HG03558 (cell line): ENCODE data around the gene ANKRD12.
"Not testable (repeated sequence)": the region's sequence is repeated elsewhere in the genome, so short reads cannot be mapped to it uniquely, and the experiment has no call there.

Source experiments
- ATAC-seq: cut with Tn5 transposase; IDR thresholded peaks from one replicate; pipeline ENCODE4 v1.9.1; 2021; ENCODE audit warnings: moderate number of reproducible peaks; ENCODE audit not compliant: unreplicated experiment; ENCODE audit errors: extremely low read depth

Gene ANKRD12

DNA sequence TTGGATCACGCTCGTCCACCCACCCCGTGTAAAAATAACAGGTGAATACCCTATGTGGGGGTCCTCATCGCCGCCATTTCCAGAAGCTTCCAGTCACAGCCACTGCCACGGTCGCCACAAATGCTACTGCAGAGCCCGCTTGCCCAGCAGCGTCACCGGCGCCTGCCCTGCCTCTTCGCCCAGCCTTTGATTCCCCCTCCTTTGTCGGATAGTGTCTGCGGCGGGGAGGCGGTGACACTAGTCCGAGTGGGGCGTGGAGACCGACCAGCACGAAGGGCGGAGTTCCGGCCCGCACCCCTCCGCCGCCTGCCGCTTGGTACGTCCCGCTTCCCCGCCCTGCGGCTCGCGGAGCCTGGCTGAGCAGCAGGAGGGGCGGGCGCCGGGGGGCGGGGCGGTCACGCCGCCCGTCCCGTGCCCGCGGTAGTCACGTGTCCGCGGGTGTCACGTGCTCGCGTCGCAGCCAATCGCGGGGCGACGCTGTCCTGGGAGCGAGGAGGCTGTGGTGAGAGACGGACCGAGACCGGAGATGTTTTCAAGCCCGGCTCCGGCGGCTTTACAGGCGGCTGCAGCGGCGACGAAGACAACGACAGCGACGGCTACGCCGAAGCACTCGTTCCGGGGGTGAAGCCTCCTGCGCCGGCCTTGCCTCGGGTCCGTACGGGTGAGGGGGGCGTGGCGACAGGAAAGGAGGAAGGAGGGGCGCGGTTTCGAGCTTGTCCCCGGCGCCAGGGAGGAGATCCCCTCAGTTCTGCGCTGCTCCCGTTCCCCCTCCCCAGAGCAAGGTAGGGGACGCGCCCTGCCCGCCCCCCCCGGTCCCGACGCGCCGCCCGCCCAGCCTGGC is at the start of gene ANKRD12:
Gene ANKRD12 (plus strand): TSS at position 467 of the 841 bp plus-strand sequence. CDS start 45,652 bp downstream, outside the sequence.
- peak; percentile 49 for ATAC-seq

DNA sequence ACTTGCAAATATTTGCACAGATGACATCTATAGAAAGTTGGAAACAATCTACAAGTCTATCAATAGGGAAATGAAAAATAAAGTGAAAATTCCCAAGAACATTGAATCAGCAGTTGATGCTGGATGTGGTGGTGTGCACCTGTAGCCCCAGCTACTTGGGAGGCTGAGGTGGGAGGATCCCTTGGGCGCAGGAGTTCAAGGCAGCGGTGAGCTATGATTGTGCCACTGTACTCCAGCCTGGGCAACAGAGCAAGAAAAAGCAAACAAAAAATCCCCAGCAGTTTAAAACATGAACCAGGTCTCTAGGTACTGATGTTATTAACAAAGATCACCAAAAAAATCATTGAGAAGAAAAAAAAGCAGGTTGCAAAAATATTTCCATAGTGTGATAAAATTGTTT is 49.4 kb upstream of the ANKRD12 start:
- no peak for ATAC-seq

DNA sequence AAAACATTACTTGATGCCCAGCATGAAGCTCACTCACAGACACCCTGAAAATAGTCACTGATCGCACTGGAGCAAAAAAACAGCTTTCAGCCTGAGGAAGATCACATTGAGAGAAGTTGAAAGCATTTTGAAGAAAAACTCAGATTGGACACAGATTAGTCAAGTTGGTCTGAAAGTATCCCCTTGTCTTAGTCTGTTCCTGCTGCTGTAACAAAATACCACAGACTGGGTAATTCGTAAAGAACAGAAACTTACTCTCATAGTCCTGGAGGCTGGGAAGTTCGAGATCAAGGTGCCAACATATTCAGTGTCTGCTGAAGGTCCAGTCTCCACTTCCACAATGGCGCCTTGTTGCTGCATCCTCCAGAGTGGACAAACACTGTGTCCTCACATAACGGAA is 48.3 kb upstream of the ANKRD12 start:
- no peak for ATAC-seq

DNA sequence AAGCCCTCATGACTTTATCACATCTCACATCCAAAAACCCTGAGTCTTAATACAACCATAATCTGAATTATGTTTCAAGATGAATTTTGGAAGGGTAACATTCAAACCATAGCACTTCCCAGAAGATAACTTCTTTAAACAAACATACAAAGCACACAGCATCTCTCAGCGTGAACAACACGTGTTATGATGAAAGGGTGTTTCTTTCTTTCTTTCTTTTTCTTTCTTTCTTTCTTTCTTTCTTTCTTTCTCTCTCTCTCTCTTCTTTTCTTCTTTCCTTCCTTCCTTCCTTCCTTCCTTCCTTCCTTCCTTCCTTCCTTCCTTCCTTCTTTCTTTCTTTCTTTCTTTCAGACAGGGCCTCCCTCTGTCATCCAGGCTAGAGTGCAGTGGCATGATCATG is 47.9 kb upstream of the ANKRD12 start:
- not testable (repeated sequence) for ATAC-seq

DNA sequence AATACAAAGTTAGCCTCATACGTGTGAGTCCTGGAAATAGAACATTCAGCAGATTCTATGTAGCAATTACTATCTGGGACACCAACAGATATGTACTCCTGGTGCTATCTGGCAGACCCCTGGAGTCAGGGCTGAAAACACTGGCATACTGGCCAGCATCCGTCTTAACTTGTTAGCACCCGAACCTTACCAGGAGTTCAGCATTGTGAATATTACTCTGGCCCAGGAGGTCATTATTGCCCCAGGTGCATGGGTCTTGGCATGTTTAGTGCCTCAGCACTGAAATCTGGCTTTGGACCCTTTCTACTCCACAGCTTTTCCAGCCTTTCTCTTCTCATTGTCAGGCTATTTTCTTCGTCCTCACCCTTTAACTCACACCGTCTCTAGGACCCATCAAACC is 46.0 kb upstream of the ANKRD12 start:
- no peak for ATAC-seq

DNA sequence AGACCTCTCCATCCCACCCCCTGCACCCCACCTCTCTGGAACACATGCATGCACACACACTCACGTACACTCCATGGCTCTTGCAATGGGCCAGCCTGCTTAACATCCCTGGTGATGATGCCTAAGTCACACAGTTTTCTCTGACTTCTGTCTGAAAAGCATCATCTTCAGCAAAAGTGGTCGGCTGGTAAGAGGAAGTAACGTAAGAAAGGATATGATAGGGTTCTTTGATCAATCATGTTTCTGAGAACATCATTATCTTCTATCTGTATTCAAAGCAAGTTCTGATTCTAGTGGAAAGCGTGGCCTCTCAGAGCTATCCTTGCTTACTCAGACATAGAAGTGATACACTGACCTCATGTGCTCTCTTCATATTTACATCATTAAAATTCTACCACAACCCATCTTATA is 45.5 kb upstream of the ANKRD12 start:
- no peak for ATAC-seq

DNA sequence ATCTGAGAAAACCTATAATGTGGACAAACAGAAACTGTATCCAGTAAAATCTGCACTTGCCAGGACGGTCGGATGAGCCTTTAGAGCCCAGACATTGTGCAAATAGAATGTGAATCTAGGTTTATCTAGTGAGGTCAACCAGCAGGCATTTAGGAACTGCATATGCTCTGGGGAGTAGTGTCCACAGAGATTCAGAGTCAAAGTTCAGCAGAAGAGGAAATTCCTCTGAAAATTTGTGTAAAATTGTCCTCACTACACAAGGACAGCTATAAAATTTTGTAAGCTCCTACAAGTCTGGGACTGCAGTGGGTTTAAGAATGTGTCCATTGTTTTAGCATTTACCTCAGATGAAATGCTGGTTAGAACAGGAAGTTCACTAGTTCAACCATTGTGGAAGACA is 43.9 kb upstream of the ANKRD12 start:
- no peak for ATAC-seq

DNA sequence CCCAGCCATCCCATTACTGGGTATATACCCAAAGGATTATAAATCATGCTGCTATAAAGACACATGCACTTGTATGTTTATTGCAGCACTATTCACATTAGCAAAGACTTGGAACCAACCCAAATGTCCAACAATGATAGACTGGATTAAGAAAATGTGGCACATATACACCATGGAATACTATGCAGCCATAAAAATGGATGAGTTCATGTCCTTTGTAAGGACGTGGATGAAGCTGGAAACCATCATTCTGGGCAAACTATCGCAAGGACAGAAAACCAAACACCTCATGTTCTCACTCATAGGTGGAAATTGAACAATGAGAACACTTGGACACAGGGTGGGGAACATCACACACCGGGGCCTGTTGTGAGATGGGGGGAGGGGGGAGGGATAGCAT is 43.5 kb upstream of the ANKRD12 start:
- ATAC-seq: not testable (repeated sequence)

DNA sequence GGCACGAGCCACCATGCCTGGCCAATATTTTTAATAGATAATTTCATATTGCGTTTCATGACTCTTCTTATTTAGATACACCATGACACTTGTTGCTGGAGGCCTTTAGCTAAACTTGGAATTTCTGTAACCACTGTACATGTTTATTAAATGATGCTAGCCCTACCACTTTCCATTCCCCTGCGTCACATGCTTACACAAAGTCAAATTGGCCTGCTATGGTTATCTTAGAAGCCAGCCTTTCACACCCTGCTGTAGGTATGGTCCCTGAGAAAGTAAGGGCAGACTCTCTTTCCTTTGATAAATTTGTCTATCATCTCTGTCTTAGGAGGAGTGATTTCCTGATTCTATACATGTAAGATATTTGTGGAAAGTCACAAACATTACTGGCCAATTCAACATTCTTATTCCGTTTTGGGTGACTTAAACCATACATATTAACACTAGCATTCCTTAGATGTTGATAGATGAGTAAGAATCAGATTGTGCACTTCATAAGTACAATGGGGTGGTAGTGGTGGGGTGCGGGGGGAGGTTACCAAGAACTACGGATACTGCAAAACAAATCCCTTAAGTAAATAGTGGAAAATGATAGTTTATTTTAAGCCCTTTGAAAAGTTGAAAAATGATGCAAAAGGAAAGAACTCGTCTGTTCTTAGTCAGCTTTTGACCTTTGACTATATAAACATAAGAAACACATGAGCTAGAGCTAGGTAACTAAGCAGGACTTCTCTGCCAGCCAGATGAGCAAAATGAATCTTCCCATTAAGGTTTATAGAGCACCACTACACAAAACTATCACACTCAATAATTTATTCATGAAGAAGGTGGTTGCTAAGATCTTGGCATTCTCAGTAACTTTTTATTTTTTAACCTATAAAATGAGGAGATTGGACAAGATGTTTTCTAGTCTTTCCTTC is 42.0 kb upstream of the ANKRD12 start:
- ATAC-seq: no peak

DNA sequence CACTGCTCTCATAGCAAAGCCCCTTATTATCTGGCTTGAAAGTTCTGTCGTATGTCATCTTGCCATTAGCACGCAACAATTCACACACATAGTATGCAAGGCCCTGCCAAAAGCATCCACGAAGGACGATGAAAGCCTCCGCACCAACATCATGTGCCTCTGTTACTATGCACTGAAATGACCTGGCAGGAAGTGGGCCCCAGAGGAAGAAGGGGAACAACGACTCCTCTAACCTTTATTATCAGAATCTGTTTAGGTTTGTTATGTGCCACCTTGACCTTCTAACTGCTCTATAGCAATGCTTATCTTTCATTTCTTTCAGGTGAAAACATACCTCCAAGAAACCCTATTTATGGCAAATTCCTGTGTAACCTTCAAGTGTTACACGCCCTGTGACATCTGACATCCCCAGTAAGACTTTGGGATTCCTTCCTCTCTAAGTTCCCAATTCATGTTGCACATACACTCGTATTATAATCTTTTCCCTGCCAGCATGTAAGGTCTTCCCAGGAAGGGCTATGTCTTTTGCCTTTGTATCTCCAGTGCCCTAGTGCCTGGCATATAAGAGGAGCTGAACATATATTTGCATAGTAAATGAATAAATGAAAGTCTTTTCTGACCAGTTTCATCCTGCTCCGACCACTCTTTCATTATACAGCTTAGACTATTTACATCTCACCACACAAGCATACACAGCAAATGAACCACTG is 41.1 kb upstream of the ANKRD12 start:
- peak; percentile 62 for ATAC-seq

DNA sequence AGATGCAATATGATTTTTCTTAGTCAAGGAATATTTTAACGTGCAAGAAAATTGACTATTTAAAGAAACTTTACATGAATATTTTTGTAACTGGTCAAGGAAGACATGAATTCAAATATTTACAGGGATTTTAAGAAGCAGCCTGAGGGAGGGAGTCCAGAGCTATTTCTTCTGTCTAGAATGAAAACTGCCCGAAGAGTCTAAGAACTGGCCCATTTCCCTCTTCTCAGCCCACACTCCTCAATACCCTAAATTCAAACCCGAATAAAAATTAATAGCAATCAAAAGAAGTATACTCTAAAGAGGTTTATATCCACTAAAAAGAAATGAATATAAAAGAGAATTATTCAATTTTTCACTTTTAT is 40.6 kb upstream of the ANKRD12 start:
- ATAC-seq: no peak

DNA sequence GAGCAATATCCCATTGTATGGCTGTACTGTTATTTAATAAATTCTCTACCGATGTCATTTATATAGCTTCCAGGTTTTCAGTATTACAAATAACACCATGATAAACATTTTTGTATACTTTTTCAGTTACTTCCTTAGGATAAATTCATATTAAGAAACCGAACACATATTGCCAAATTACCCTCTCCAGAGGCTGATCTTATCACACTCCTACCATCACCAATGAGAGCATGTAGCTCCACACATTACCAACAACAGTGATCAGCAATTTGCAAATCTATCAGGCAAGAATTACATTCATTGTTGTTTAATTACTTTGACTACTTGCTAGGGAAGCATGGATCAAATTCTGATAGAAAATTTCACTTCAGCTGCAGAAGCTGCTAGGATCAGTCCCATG is 39.9 kb upstream of the ANKRD12 start:
- no peak for ATAC-seq

DNA sequence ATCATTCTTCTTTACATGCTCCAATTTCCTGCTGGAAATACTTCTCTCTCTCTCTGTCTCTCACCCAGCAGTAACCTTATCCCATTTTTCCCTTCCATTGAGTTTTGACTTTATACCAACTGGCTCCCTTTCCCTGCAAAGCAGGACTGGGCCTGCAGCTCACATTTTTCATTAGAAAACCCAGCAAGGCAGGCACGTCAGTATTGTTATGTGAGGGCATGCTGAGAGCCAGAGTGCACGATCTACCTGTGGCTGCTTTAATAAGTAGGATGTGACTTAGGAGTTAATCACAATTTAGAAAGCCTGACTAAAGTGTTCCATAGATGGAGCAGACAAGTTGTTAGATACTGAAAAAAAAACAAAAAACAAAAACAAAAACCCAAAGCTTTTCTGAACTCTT is 39.2 kb upstream of the ANKRD12 start:
- ATAC-seq: no peak

DNA sequence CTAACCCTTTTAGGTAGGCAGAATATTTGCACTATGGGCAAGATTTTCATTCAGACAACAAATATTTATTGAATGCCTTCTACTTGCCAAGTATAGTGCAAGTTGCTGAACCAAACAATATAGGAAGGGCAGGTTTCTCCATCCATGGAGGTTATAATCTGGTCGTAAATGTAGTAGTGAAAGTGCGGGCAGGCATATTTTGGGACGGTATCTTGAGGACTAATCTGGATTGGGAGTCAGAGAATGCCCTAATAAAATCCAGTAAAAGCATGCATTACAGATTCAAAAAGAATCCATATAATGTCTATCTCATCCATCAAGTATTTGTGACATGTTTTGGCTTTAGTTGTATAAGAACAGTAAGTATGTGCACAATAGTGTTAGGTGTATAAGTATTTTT is 35.8 kb upstream of the ANKRD12 start:
- ATAC-seq: no peak

DNA sequence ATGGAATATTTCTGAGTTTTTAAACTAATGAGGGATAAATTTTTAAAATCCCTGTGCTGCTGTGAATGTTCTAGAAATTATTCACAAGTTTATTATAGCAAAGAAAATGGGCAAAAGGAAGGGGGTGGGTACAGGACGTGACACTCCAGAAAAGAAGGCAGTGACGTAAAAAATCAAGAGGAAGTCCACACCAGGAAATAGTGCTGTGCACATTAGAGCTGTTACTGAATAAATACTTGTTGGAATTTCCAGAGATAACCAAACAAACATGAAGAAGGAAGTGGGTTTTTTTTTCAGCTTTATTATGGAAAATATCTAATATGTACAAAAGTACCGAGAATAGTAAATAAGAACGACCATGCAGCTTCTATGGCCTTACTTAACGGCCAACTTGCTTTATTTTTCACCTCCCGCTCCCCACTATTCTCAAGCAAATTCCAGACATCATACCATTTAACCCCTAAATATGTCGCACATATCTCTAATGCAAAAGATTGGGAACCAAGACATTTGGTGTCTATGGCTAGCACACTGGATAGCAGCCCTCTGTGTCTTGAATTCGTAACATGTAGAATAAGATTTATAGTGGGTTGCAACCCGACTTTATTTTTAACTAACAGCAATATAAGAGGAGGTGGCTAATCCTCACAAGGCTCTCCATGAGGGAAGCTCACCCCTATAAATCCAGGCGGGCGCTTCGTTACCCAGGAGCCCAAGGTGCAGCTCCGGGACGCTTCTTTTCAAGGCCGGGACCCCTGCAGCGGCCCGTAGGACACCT is 34.7 kb upstream of the ANKRD12 start:
- no peak for ATAC-seq

DNA sequence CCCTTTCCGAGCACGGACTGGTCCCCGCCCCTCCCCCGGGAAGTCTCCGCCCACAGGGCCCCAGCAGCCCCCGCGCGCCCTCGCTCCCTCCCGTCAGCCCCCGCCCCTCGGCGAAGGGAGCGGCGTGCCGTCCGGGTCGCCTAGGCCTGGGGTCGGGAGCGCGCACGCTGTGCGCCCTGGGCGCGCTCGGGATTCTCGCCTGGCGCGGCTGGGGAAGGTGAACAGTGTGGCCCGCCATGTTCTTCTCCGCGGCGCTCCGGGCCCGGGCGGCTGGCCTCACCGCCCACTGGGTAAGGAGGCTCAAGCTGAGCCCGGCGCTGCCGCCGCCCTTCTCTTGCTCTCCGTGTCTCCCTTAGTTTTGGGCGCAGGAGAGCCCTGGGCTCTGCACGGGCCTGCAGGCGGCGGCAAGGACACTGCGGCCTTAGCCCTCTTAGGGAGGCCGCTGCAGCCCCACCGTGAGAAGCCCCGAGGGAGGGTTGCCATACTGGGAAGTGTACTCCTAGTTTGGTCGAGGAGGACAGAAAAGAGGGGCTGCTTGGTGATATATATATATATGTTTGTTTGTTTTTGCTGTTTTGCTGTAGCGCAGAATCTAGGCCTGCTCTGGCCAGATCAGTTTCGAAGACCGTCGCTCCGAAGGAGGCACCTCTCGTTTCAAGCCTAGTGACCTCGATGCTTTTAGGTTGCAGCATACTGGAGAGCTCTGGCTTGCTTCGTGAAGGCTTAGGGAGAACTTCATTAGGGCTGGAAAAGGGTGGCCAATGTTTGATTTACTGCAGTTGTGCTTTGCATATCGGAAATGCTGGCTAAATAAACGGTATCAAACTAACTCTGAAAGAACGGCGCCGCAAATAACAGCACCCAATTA is 33.8 kb upstream of the ANKRD12 start, which contains the start of gene NDUFV2:
Gene NDUFV2 (plus strand): TSS at position 192 of the 868 bp plus-strand sequence. CDS start 45 bp downstream, at position 237.
- ATAC-seq: peak; percentile 81

DNA sequence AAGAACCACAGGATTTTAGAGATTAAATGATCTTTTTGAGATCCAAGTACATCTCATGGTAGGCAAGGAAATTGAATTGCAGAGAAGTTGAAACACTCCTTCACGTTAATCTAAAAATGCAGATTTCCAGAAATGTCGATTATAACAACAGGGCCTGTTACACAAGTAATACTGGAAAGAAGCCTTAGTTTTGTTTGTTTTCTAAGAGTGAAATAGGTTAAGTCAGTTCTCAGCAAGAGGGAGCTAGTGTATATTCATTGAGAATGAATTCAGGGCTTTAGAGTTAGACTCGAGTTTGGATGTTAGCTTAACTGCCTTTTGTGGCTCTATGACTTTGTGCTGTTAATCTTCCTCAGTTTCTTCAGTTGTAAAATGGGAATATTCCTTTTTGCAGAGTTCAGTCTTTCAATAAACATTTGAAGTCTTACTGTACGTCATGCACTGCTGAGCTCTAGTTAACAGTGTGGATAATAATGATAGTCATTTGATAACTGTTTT is 33.2 kb upstream of the ANKRD12 start:
- ATAC-seq: no peak

DNA sequence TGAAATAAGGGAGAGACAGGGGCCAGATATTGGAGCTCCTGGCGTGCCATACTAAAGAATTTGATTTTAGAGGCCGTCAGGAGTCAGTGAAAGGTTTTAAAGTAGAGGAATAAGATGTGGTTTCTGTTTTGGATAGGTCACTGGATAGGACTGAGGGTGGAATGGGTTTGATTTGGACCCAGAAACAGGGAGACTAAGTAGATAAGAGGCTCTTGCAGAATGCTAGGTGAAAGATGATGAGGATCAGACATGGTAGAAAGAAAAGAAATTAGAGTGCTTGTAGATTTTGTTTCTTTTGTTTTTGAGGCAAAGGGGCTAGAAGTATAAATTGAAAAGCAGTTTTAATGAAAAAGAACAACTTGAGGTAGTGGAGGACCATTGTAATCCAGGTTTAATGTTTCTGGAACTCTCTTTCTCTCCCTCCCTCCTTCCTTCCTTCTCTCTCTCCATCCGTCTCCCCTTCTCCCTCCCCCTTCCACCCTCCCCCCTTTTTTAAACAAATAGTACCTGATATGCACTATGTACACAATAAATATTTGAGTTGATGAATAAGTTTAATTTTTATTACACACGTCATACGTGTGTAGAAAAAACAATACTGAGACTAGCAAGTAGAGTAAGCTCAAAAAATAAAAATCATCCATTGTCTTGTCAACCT is 32.2 kb upstream of the ANKRD12 start:
- ATAC-seq: no peak
